Suprapubic skin (tissue), 4 donors: ENCODE data around the gene ADAM29. TPM values are rescaled to one million over a fixed set of nuclear protein-coding genes. Genes with fewer than 3 reads are reported as not detected.

Experiments used
- DNase-seq, 2 donors: peaks; one replicate each; pipeline ENCODE4 v3.0.0-alpha.2; 2019; ENCODE audit warnings: low spot score in 2 of 2
- H3K27ac ChIP-seq: fragments of 200-600 bp; sonication (generic); one replicate; pipeline ENCODE4 v1.5.1; 2019
- H3K27me3 ChIP-seq: fragments of 200-600 bp; sonication (generic); one replicate; pipeline ENCODE4 v1.5.1; 2019
- H3K36me3 ChIP-seq: fragments of 200-600 bp; sonication (generic); one replicate; pipeline ENCODE4 v1.5.1; 2019
- H3K4me1 ChIP-seq: fragments of 200-600 bp; sonication (generic); one replicate; pipeline ENCODE4 v1.5.1; 2019
- H3K4me3 ChIP-seq: fragments of 200-600 bp; sonication (generic); one replicate; pipeline ENCODE4 v1.5.1; 2019; ENCODE audit warnings: mild to moderate bottlenecking
- H3K9me3 ChIP-seq: fragments of 200-600 bp; sonication (generic); one replicate; pipeline ENCODE4 v1.5.1; 2019
- CTCF ChIP-seq, 2 donors: fragments of 200-600 bp in 1 of 2; fragments of 450-650 bp in 1 of 2; sonication (generic) in 1 of 2; IDR thresholded peaks; one replicate each; pipeline ENCODE4 v1.5.1; 2016 to 2019; ENCODE audit warnings: antibody characterized with exemption in 2 of 2, mild to moderate bottlenecking in 1 of 2, moderate library complexity in 1 of 2
- EP300 ChIP-seq: sonication (generic); formaldehyde crosslinking; IDR thresholded peaks from one replicate; pipeline ENCODE4 v1.6.1; 2017; ENCODE audit warnings: antibody characterized with exemption
- POLR2A ChIP-seq, 2 donors: fragments of 450-650 bp; IDR thresholded peaks; one replicate each; pipeline ENCODE4 v1.6.1; 2017; ENCODE audit warnings: antibody characterized with exemption in 2 of 2, mild to moderate bottlenecking in 2 of 2, moderate library complexity in 2 of 2
- POLR2AphosphoS5 ChIP-seq, 3 donors: sonication (generic); formaldehyde crosslinking; IDR thresholded peaks; one replicate each; pipeline ENCODE4 v1.6.1; 2017; ENCODE audit warnings: antibody characterized with exemption in 3 of 3
- WGBS: methylation state at CpG from one replicate; pipeline ENCODE4 v1.1.5; 2018; 5-methylcytosine and 5-hydroxymethylcytosine counted together
- total RNA-seq, 4 donors: library from RNA; depleted of rRNA; stranded (reverse); fragments of >200 nt; gene quantifications; one replicate each; pipeline ENCODE4 v1.1.0, GENCODE V29; 2016

ADAM29 gene
- total RNA-seq, 4 donors from 2014 or later: not detected

- Histone ChIP-seq H3K36me3 (no peaks in the 10 kb centered on the region), H3K27me3 (no peaks in the 10 kb centered on the region), H3K4me3 (no peak overlapping the region), H3K9me3 (no peaks in the 10 kb centered on the region), H3K4me1 (no peaks in the 10 kb centered on the region), H3K27ac (no peak overlapping the region)
- 68% methylated on average over 1 of the region's 1 CpG for WGBS
- no peak for DNase-seq
- TF ChIP-seq EP300: no peak
- no peak for TF ChIP-seq POLR2AphosphoS5 (IDR thresholded peaks at IDR 0.05)
- no peak for TF ChIP-seq CTCF (IDR thresholded peaks at IDR 0.05)
- no peak for TF ChIP-seq POLR2A (IDR thresholded peaks at IDR 0.05)
These were observed 21.8 kb downstream of the ADAM29 start for GRCh38 chr4:174940002-174940401.

- TF ChIP-seq POLR2AphosphoS5 (IDR thresholded peaks at IDR 0.05) (no peak), CTCF (IDR thresholded peaks at IDR 0.05) (no peak), POLR2A (IDR thresholded peaks at IDR 0.05) (no peak), EP300 (no peak)
- DNase-seq: no peak
- H3K36me3 ChIP-seq: no peaks in the 10 kb centered on the region
- no peaks in the 10 kb centered on the region for H3K4me1 ChIP-seq
- no peaks in the 10 kb centered on the region for H3K27me3 ChIP-seq
- no peak overlapping the region for H3K4me3 ChIP-seq
- peaks cover 4% of the 10 kb centered on the region for H3K9me3 ChIP-seq
- H3K27ac ChIP-seq: no peak overlapping the region
These were observed 28.1 kb downstream of the ADAM29 start for GRCh38 chr4:174946246-174946645.

DNA sequence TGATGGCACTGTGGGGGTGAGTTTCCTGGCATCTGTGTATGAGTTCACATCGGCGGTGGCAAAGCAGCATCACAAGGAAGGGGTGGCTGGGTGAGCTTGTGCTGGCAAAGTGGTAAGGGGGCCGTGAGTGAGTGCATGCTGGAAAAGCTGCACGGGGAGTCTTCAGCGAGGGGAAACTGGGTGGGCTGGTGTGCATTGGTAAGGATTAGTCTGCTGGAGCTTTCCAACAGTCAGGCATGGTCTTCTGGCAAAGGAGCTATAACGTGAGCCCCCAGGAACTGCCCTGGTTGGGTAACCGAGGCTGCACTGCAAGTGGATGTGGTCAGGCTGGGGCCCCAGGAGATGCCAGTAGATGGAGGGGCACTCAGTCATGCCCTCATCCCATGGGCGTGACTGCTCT is 30.7 kb downstream of the ADAM29 start:
- Histone ChIP-seq H3K4me1 (no peaks in the 10 kb centered on the region), H3K27ac (no peak overlapping the region), H3K27me3 (no peaks in the 10 kb centered on the region), H3K36me3 (no peaks in the 10 kb centered on the region), H3K4me3 (no peak overlapping the region), H3K9me3 (peaks cover 4% of the 10 kb centered on the region)
- TF ChIP-seq EP300 (no peak), CTCF (IDR thresholded peaks at IDR 0.05) (no peak), POLR2A (IDR thresholded peaks at IDR 0.05) (no peak), POLR2AphosphoS5 (IDR thresholded peaks at IDR 0.05) (no peak)
- WGBS: 90% methylated on average over 8 of the region's 8 CpGs
- no peak for DNase-seq

- Histone ChIP-seq H3K4me3 (no peak overlapping the region), H3K36me3 (no peaks in the 10 kb centered on the region), H3K27me3 (no peaks in the 10 kb centered on the region), H3K27ac (no peak overlapping the region), H3K9me3 (no peaks in the 10 kb centered on the region), H3K4me1 (no peaks in the 10 kb centered on the region)
- no peak for DNase-seq
- WGBS: 52% methylated on average over 2 of the region's 3 CpGs
- TF ChIP-seq POLR2A (IDR thresholded peaks at IDR 0.05) (no peak), CTCF (IDR thresholded peaks at IDR 0.05) (no peak), POLR2AphosphoS5 (IDR thresholded peaks at IDR 0.05) (no peak), EP300 (no peak)
These were observed 54.8 kb downstream of the ADAM29 start for GRCh38 chr4:174972911-174973310.

DNA sequence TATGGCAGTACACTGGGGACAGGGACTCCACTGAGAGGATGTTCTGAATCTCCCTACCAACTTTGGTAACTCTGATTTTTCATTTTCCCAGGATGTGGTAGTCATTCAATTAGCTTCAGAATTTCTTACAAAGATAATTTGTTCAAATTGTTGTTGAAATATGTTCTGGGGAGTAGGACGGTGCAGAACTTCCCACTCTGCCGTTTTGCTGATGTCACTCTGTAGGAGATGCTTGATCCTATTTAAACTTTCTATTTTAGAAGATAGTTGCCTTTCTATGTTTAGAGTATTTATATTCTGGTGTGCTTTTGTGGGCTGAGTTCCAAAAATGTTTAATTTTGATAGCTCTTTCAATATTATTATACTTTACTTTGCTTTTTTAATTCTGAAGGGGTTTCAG is 55.2 kb downstream of the ADAM29 start:
- 90% methylated on average over 2 of the region's 2 CpGs for WGBS
- no peaks in the 10 kb centered on the region for H3K27me3 ChIP-seq
- no peak for TF ChIP-seq CTCF (IDR thresholded peaks at IDR 0.05)
- TF ChIP-seq EP300: no peak
- no peak for TF ChIP-seq POLR2A (IDR thresholded peaks at IDR 0.05)
- no peak for TF ChIP-seq POLR2AphosphoS5 (IDR thresholded peaks at IDR 0.05)

More for the DNA sequence above, 55.2 kb downstream of the ADAM29 start:
- no peaks in the 10 kb centered on the region for H3K36me3 ChIP-seq
- no peak overlapping the region for H3K4me3 ChIP-seq
- no peaks in the 10 kb centered on the region for H3K9me3 ChIP-seq
- no peaks in the 10 kb centered on the region for H3K4me1 ChIP-seq
- DNase-seq: no peak
- no peak overlapping the region for H3K27ac ChIP-seq
